ENCODE results near the gene TTI1. TPM values are rescaled to one million over a fixed set of nuclear protein-coding genes. Genes with fewer than 3 reads are reported as not detected.

Gene TTI1
- total and polyA plus RNA-seq, 2 donors (not counting 1 experiment from before 2014, with no cell fraction given): 13.9 to 33.9 TPM

DNA sequence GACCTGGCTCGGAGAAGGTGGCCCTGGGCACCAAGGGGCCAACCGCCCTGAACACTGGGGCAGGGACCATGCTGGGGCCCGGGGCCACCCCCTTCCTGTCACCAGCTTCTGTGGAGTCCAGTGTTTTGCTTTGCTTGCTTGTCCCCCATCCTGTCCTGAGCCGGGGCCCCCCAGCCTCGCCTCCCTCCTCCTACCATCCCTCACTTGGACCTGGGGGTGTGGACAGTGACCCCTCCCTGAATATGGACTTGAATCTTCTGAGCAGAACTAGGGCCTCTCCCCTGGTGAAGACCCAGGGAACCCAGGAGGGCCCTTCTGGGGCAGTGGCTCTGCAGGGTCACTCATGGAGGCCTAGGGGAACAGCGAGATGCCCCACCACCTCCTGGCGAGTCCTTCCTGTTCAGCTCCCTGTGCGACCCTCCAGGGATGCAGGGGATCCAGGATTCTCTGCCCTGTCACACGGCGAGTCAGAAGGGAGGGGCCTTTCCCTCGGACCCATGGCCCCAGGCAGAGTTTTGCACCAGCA lies 88.7 kb downstream of the TTI1 start:
- CTCF ChIA-PET: no interaction called here
- peaks cover 0 to 21% (median 2%) of the 10 kb centered on the region in 3 donors for H3K9me3 ChIP-seq (ENCODE audit: control extremely low read depth in 1 of 3, control insufficient read depth in 2 of 3, insufficient read depth in 1 of 3, low read length in 2 of 3)

More for the DNA sequence above, 88.7 kb downstream of the TTI1 start:
- DNase-seq (no peak), ATAC-seq (ENCODE audit: low read depth) (no peak)
- no peaks in the 10 kb centered on the region for H4K20me1 ChIP-seq (ENCODE audit: control insufficient read depth, insufficient read depth, low read length, poor library complexity, severe bottlenecking)
- Mint-ChIP-seq H3K27me3 (peaks cover 25% of the 10 kb centered on the region), H3K27ac (no peak overlapping the region), H3K4me1 (no peaks in the 10 kb centered on the region), H3K9me3 (ENCODE audit: insufficient read depth) (peaks cover 2% of the 10 kb centered on the region), H3K4me3 (no peak overlapping the region)
- POLR2A ChIA-PET: no interaction called here
- no peaks in the 10 kb centered on the region for H3K4me1 ChIP-seq (ENCODE audit: control insufficient read depth in 2 of 2, insufficient read depth in 2 of 2, low read length in 2 of 2)
- intact Hi-C loops (cut with micrococcal nuclease): no loop called here
- no peak overlapping the region for H2AFZ ChIP-seq (ENCODE audit: insufficient read depth, low read depth, low read length, poor library complexity, severe bottlenecking)
- no peak overlapping the region for H3K4me2 ChIP-seq (replicated peaks; ENCODE audit: low read depth, low read length, poor library complexity, severe bottlenecking)
- no peak overlapping the region for H3K9ac ChIP-seq (ENCODE audit: low read length)
- TF ChIP-seq, protein P1, sequence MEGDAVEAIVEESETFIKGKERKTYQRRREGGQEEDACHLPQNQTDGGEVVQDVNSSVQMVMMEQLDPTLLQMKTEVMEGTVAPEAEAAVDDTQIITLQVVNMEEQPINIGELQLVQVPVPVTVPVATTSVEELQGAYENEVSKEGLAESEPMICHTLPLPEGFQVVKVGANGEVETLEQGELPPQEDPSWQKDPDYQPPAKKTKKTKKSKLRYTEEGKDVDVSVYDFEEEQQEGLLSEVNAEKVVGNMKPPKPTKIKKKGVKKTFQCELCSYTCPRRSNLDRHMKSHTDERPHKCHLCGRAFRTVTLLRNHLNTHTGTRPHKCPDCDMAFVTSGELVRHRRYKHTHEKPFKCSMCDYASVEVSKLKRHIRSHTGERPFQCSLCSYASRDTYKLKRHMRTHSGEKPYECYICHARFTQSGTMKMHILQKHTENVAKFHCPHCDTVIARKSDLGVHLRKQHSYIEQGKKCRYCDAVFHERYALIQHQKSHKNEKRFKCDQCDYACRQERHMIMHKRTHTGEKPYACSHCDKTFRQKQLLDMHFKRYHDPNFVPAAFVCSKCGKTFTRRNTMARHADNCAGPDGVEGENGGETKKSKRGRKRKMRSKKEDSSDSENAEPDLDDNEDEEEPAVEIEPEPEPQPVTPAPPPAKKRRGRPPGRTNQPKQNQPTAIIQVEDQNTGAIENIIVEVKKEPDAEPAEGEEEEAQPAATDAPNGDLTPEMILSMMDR (IDR thresholded peaks at IDR 0.05): no peak
- TF ChIP-seq EZH2 (IDR thresholded peaks at IDR 0.05; ENCODE audit: borderline replicate concordance, insufficient read depth, low read depth, low read length, poor library complexity, severe bottlenecking): no peak
- 88% methylated on average over 9 of the region's 11 CpGs for WGBS (ENCODE audit: insufficient coverage)
- peaks cover 0 to 7% (median 0%) of the 10 kb centered on the region in 4 experiments for H3K27me3 ChIP-seq (replicated peaks in 1 of 4; ENCODE audit: control extremely low read depth in 1 of 4, control insufficient read depth in 3 of 4, insufficient read depth in 4 of 4, low read length in 3 of 4)
- H3K79me2 ChIP-seq (ENCODE audit: control insufficient read depth, insufficient read depth, low read length): no peaks in the 10 kb centered on the region
- no peak overlapping the region for H3K4me3 ChIP-seq (ENCODE audit: control extremely low read depth in 1 of 5, extremely low read depth in 1 of 5, insufficient read depth in 1 of 5, low read depth in 2 of 5, low read length in 4 of 5)
- H3K27ac ChIP-seq (ENCODE audit: low read length in 2 of 2): no peak overlapping the region
- H3K36me3 ChIP-seq (replicated peaks in 1 of 2; ENCODE audit: control extremely low read depth in 1 of 2, control insufficient read depth in 1 of 2, extremely low read depth in 1 of 2, insufficient read depth in 2 of 2, low read length in 1 of 2): no peaks in the 10 kb centered on the region

Measured in B cell (primary cell).